ENCODE data around the gene PEAR1.
A peak's percentile ranks its signal among the peaks of the same experiment; 100 is the strongest.

Gene PEAR1

GRCh38 chr1:156889802-156890580, 3.5 kb upstream of the PEAR1 start:
- H3K4me3 ChIP-seq (ENCODE audit: low read depth, low read length): no peak overlapping the region
- DNase-seq: peak; percentile 93
- no peak overlapping the region; the same call in 1 of the 2 replicates for H3K27ac ChIP-seq
- TF ChIP-seq CTCF (IDR thresholded peaks at IDR 0.05; ENCODE audit: low read depth, low read length): peak; percentile 97
- no peaks in the 10 kb centered on the region for H3K36me3 ChIP-seq
- no peaks in the 10 kb centered on the region for H3K9me3 ChIP-seq (ENCODE audit: severe bottlenecking)
- no peaks in the 10 kb centered on the region for H3K27me3 ChIP-seq (ENCODE audit: insufficient read depth, low read depth, severe bottlenecking)

GRCh38 chr1:156892190-156893047, 1.1 kb upstream of the PEAR1 start:
- peak; percentile 99 for DNase-seq
- peak; percentile 98 for TF ChIP-seq CTCF (IDR thresholded peaks at IDR 0.05; ENCODE audit: low read depth, low read length)
- no peaks in the 10 kb centered on the region for H3K36me3 ChIP-seq
- peak overlapping the region; percentile 52 for H3K27ac ChIP-seq
- no peaks in the 10 kb centered on the region for H3K9me3 ChIP-seq (ENCODE audit: severe bottlenecking)
- H3K27me3 ChIP-seq (ENCODE audit: insufficient read depth, low read depth, severe bottlenecking): no peaks in the 10 kb centered on the region
- H3K4me3 ChIP-seq (ENCODE audit: low read depth, low read length): peak overlapping the region; percentile 54

- H3K4me3 ChIP-seq (ENCODE audit: low read depth, low read length): no peak overlapping the region
- H3K9me3 ChIP-seq (ENCODE audit: severe bottlenecking): no peaks in the 10 kb centered on the region
- DNase-seq: no peak
- H3K36me3 ChIP-seq: no peaks in the 10 kb centered on the region
- no peak overlapping the region for H3K27ac ChIP-seq
- H3K27me3 ChIP-seq (ENCODE audit: insufficient read depth, low read depth, severe bottlenecking): no peaks in the 10 kb centered on the region
- TF ChIP-seq CTCF (IDR thresholded peaks at IDR 0.05; ENCODE audit: low read depth, low read length): no peak
These were observed 483 bp downstream of the PEAR1 start for GRCh38 chr1:156894001-156894400.

GRCh38 chr1:156894711-156895454, 1.4 kb downstream of the PEAR1 start:
- Histone ChIP-seq H3K9me3 (ENCODE audit: severe bottlenecking) (no peaks in the 10 kb centered on the region), H3K27me3 (ENCODE audit: insufficient read depth, low read depth, severe bottlenecking) (no peaks in the 10 kb centered on the region), H3K36me3 (no peaks in the 10 kb centered on the region), H3K27ac (no peak overlapping the region), H3K4me3 (ENCODE audit: low read depth, low read length) (no peak overlapping the region)
- DNase-seq: peak; percentile 72
- TF ChIP-seq CTCF (IDR thresholded peaks at IDR 0.05; ENCODE audit: low read depth, low read length): no peak

GRCh38 chr1:156895455-156895812, 1.9 kb downstream of the PEAR1 start:
- no peak for DNase-seq
- H3K36me3 ChIP-seq: no peaks in the 10 kb centered on the region
- H3K9me3 ChIP-seq (ENCODE audit: severe bottlenecking): no peaks in the 10 kb centered on the region
- no peaks in the 10 kb centered on the region for H3K27me3 ChIP-seq (ENCODE audit: insufficient read depth, low read depth, severe bottlenecking)
- no peak for TF ChIP-seq CTCF (IDR thresholded peaks at IDR 0.05; ENCODE audit: low read depth, low read length)
- no peak overlapping the region for H3K27ac ChIP-seq
- H3K4me3 ChIP-seq (ENCODE audit: low read depth, low read length): no peak overlapping the region
